ENCODE data around the gene GNAL. TPM values are rescaled to one million over a fixed set of nuclear protein-coding genes. Genes with fewer than 3 reads are reported as not detected.

GNAL gene
- total RNA-seq, 2 donors from 2014 or later = 2.1 to 33.0 TPM

GRCh38 chr18:11906176-11906575 lies 217.1 kb downstream of the GNAL start:
- intact Hi-C loops (cut with DNase I) = no loop called here
- Histone ChIP-seq H3K36me3 (replicated peaks in 1 of 2; ENCODE audit: insufficient read depth in 1 of 2, low read depth in 2 of 2) (no peaks in the 10 kb centered on the region), H3K4me1 (peaks cover 35% of the 10 kb centered on the region), H3K9me3 (no peaks in the 10 kb centered on the region), H3K27me3 (no peaks in the 10 kb centered on the region), H3K4me3 (no peak overlapping the region), H3K27ac (peak overlapping the region in 3 of 4 donors; percentile 17 to 100 (median 53))
- WGBS, 2 donors = 19 to 36% methylated on average over 1 of the region's 1 CpG
- DNase-seq (no peak), ATAC-seq (no peak)
- TF ChIP-seq POLR2A (IDR thresholded peaks at IDR 0.05) (no peak), CTCF (IDR thresholded peaks at IDR 0.05) (no peak)

GRCh38 chr18:11906926-11907874 lies 218.1 kb downstream of the GNAL start:
- H3K36me3 ChIP-seq (replicated peaks in 1 of 2; ENCODE audit: insufficient read depth in 1 of 2, low read depth in 2 of 2) = no peaks in the 10 kb centered on the region
- no peaks in the 10 kb centered on the region for H3K9me3 ChIP-seq
- peak overlapping the region in 3 of 4 donors; percentile 98 to 100 (median 100) for H3K27ac ChIP-seq
- H3K4me1 ChIP-seq = peaks cover 35% of the 10 kb centered on the region
- ATAC-seq = no peak
- 58 to 64% methylated on average over 20 of the region's 20 CpGs for WGBS, 2 donors
- no peak for DNase-seq
- intact Hi-C loops (cut with DNase I) = no loop called here
- TF ChIP-seq POLR2A (IDR thresholded peaks at IDR 0.05) (no peak), CTCF (IDR thresholded peaks at IDR 0.05) (no peak)
- no peaks in the 10 kb centered on the region for H3K27me3 ChIP-seq
- H3K4me3 ChIP-seq = peak overlapping the region in 1 of 2 donors; percentile 60

GRCh38 chr18:11908182-11909060 lies 219.4 kb downstream of the GNAL start, which contains the start of gene MPPE1:
TSS of gene MPPE1 (minus strand) at chr18:11908317. CDS start at chr18:11897264, 11,053 bp downstream.
- TF ChIP-seq POLR2A (IDR thresholded peaks at IDR 0.05) = peak; percentile 86 to 97 (median 96)
- peak in 2 of 7 experiments; percentile 1 to 10 for TF ChIP-seq CTCF (IDR thresholded peaks at IDR 0.05)
- Histone ChIP-seq H3K27ac (peak within 1 kb of the TSS; percentile 97 to 100 (median 99)), H3K9me3 (no peaks in the 10 kb centered on the region), H3K4me3 (peak within 1 kb of the TSS; percentile 31 to 60), H3K4me1 (peaks cover 35% of the 10 kb centered on the region), H3K27me3 (no peaks in the 10 kb centered on the region), H3K36me3 (replicated peaks in 1 of 2; ENCODE audit: insufficient read depth in 1 of 2, low read depth in 2 of 2) (no peaks in the 10 kb centered on the region)
- intact Hi-C loops (cut with DNase I) = no loop called here
- peak; percentile 89 to 93 (median 91) for DNase-seq
- 0% methylated on average over 17 to 103 of the region's 106 CpGs for WGBS, 2 donors
- ATAC-seq = peak; percentile 87

GRCh38 chr18:11909061-11909455 lies 220.0 kb downstream of the GNAL start:
- intact Hi-C loops (cut with DNase I) = no loop called here
- TF ChIP-seq POLR2A (IDR thresholded peaks at IDR 0.05) (no peak), CTCF (IDR thresholded peaks at IDR 0.05) (no peak)
- ATAC-seq (no peak), DNase-seq (no peak)
- peaks cover 35% of the 10 kb centered on the region for H3K4me1 ChIP-seq
- H3K27ac ChIP-seq = peak overlapping the region; percentile 97 to 100 (median 99)
- H3K27me3 ChIP-seq = no peaks in the 10 kb centered on the region
- whole genome bisulfite sequencing, 2 donors = 4% methylated on average over 13 of the region's 13 CpGs
- H3K4me3 ChIP-seq = peak overlapping the region; percentile 31 to 60
- no peaks in the 10 kb centered on the region for H3K36me3 ChIP-seq (replicated peaks in 1 of 2; ENCODE audit: insufficient read depth in 1 of 2, low read depth in 2 of 2)
- H3K9me3 ChIP-seq = no peaks in the 10 kb centered on the region

Measured in body of pancreas (tissue), 4 donors.